ENCODE data around the gene CES2.

DNA sequence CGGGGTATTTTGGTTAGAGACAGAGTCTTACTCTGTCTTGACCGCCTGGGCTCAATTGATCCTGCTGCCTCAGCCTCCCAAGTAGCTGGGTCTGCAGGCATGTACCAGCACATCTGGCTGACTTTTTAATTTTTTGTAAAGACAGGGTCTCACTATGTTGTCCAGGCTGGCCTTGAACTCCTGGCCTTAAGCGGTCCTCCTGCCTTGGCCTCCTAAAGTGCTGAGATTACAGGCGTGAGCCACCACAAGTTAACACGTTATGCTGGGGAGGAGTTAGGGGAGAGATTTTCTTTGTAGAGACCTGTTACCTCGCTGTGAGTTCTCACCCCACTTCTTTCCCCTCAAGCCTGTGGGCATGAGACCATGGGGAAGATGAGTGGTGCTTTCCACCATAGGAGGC, 51.2 kb downstream of the CES2 start:
- TF ChIP-seq POLR2A (IDR thresholded peaks at IDR 0.05) (no peak), CTCF (IDR thresholded peaks at IDR 0.05 in 8 of 11, conservative IDR thresholded peaks at IDR 0.05 in 3 of 11) (no peak)
